GM18505 (cell line): ENCODE data around the gene TMEM256.

Source experiments
- ATAC-seq: cut with Tn5 transposase; IDR thresholded peaks from one replicate; pipeline ENCODE4 v1.9.1; 2021; ENCODE audit not compliant: unreplicated experiment
- POLR2A ChIP-seq: IDR thresholded peaks from 4 replicates; pipeline ENCODE4 v1.6.1; 2011; ENCODE audit warnings: borderline replicate concordance; ENCODE audit not compliant: insufficient read depth, insufficient read length; ENCODE audit errors: extremely low read depth

Gene TMEM256

DNA sequence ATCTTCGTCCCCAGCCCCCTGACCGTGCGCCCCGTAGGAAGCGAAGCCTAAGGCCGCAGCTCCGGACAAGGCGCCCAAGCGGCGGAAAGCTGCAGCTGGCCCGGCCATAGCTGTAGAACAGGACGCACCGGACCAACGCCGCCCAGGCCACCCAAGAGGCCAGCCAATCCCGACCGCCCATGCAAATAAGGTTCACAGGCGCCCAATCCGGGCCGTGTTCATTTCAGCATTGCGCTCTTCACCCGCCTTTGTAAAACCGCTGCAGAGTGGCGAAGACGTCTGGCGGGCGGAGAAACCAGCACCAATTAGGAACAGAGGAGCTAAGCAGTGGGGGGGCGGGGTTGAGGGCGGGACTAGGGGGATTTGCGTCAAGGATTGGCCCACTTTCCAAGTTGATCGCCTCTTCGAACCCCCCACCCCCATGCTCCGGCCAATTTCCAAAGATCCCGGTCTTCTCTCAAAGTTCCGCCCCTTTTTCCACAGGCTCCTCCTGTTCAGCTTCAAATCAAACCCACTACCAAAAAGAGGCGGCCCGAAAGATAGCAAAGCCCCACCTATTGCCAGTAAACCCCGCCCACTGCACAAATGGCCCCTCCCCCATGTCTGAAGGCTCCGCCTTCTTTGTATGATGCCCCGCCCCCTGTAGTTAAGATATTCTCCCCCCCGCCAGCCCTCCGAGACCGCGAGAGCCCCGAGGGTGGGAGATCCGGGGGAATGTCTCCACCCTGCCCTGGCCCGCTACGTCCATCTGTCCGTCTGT is at the start of gene TMEM256:
Gene TMEM256, minus strand, starts transcription at position 121 of the 760 bp plus-strand sequence. Its CDS starts 13 bp downstream, at position 108.
- peak; percentile 96 for TF ChIP-seq POLR2A
- peak; percentile 87 for ATAC-seq

GRCh38 chr17:7448461-7448860 is 44.6 kb upstream of the TMEM256 start:
- no peak for TF ChIP-seq POLR2A
- no peak for ATAC-seq

DNA sequence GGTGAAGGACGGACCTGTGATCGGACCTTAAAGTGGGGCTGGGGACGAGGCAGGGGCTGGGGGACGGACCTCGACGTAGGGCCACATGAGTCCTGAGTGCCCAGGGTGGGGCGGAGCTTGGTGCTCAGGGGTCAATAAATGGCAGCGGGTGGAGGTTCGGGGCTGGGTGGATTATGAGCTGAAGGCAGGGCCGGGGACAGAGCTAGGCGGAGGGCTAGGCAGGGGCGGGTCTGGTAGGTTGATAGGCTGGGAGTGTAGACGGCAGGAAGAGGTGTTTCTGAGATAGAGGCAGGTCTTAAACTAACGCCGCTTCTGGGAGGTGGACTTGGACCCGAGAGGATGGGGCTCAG is 41.7 kb upstream of the TMEM256 start:
- TF ChIP-seq POLR2A: no peak
- ATAC-seq: no peak

DNA sequence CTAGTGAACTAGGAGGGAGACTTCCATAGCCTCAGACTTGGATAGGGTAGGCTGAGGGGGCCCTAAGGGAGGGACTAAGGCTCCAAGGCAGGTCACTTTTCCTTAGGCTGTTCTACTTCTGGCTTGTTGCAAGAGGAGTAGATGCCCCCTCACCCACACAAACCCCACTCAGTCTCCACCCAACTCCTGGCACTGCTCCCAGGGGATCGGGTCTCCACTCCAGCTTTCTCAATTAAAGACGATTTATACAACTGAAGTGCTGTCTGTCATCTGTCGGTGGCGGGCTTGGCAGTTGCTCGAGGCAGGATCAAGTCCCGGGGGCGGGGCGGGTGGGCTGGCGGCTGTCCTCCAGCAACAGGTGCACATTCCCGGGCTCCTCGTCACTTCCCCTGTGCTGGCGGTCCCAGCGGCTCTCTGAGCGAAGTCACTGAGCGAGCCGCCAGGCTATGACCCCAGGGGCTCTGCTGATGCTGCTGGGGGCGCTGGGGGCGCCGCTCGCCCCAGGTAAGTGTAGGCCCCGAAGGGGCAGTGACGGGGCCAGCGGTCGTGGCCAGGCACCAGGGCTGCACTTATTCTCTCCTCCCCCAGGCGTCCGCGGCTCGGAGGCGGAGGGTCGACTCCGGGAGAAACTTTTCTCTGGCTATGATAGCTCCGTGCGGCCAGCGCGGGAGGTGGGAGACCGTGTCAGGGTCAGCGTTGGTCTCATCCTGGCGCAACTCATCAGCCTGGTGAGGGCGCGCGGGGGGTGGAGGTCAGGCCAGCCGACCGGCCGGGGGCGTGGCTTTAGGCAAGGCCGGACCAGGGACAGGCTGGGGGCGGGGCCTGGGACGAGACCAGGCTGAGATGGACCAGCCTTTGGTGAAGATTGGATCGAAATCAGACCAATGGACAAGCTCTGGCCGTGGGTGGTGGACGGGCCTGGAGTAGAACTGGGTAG is 41.1 kb upstream of the TMEM256 start, which contains the start of gene CHRNB1:
Gene CHRNB1, plus strand, starts transcription at position 380 of the 937 bp plus-strand sequence. Its CDS starts 67 bp downstream, at position 447.
- no peak for ATAC-seq
- TF ChIP-seq POLR2A: no peak

- no peak for ATAC-seq
- TF ChIP-seq POLR2A: no peak
These were observed 39.9 kb upstream of the TMEM256 start for GRCh38 chr17:7443499-7444485.

DNA sequence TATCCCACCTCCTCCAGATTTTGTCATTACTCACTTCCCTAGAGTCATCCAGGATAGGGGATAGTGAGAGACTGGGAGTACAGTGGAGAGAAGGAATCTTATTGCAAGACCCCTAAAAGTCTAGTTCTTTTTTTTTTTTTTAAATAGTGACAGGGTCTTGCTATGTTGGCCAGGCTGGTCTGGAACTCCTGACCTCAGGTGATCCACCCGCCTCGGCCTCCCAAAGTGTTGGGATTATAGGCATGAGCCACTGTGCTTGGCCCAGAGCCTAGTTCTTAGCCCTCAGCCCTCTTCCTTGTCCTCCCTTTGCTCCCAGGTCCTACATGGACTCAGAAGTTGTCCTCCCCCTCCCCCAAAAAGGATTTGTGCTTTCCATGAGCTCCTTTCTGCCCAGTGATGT is 38.2 kb upstream of the TMEM256 start:
- ATAC-seq: no peak

DNA sequence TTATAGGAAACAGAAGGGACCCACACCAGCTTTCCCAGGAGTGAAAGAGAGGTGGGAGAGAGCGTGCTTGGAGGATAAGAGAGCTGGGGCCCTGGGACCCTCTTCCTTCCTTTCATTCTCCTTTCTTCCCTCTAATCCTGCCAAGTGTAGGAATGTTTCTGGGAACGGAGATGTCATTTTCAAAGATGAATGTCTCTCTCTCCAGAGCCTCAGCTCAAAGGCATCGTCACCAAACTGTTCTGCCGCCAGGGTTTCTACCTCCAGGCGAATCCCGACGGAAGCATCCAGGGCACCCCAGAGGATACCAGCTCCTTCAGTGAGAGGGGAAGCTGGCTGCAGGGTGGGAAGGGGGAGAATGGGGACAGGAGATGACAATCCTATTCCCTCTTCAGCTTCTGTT is 37.4 kb upstream of the TMEM256 start:
- ATAC-seq: no peak
- TF ChIP-seq POLR2A: no peak

More for the DNA sequence above, 38.2 kb upstream of the TMEM256 start:
- no peak for TF ChIP-seq POLR2A

DNA sequence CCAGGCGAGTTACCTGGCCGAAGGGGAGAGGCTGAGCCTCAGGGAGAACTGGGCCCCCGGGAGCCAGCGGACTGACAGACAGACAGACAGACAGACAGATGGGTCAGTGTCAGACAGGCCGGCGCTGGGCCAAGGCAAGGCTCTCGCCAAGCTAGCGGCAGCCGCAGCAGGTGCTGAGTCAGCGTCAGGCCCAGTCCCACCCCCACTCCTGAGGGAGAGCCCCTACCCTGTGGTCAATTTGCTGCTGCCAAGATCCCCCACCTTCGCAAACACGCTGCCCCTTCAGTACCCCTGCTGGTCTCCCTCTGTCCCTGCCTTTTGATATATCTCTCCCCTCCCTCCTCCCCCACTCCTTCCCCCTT is 36.9 kb upstream of the TMEM256 start:
- no peak for ATAC-seq
- no peak for TF ChIP-seq POLR2A

DNA sequence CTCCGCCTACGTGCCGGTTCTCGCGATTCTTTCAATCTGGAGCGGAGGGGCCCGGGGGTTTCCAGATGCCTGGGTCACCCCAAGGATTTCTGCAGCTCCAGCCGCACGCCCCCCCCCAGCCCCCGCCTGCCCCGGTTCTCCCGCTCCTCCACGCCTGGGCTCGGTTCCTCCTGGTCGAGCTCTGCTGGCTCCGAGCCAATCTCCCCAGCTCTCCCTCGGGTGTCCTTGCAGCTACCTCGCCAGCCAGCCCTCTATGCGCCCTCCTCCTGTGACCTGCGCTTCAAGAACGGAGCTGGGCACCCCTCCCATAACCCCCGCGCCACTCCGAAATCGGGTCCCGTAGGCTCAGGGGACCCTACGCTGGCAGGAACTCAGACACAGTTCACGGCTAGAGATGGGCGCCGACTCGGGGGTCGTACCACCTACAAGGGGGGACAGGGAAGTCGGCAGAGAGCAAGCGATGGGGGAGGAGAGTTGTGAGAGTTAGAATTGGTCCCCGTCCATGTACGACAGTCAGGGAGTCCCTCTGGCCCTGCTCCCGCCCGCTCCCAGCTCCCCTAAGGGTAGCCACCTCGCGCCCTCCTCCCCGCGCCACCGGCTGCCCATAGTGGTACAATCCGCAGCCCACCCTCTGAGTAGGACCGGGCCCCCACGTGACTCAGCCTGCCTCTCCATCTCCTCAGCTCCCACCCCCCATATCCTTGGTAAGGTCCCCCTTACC is 36.4 kb upstream of the TMEM256 start:
- no peak for TF ChIP-seq POLR2A
- no peak for ATAC-seq

DNA sequence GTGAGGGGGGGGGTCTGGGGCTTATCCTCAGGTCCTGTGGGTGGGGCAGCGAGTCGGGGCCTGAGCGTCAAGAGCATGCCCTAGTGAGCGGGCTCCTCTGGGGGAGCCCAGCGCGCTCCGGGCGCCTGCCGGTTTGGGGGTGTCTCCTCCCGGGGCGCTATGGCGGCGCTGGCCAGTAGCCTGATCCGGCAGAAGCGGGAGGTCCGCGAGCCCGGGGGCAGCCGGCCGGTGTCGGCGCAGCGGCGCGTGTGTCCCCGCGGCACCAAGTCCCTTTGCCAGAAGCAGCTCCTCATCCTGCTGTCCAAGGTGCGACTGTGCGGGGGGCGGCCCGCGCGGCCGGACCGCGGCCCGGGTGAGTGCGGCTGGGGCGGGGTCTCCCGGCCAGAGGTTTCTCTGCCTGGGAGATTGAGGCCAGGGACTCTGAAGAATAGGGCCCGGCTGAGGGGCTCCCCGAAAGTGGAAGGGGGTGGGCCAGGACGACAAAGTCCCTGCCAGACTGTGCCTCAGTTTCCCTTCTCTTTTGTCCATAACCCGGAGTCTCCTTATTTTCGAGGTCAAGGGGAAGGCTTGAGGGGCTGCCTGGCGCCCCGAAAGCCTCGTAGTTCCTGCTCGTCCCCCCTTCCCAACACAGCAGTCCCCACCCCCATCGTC is 35.7 kb upstream of the TMEM256 start, which contains the start of gene FGF11:
Gene FGF11, plus strand, starts transcription at position 51 of the 651 bp plus-strand sequence. Its CDS starts 109 bp downstream, at position 160.
- no peak for TF ChIP-seq POLR2A
- ATAC-seq: no peak

GRCh38 chr17:7438656-7439460 is 35.0 kb upstream of the TMEM256 start:
- no peak for TF ChIP-seq POLR2A
- ATAC-seq: no peak
